ENCODE results near the gene BAHD1.

The BAHD1 gene

GRCh38 chr15:40410476-40410875 is 30.3 kb upstream of the BAHD1 start:
- Histone ChIP-seq H3K27ac (ENCODE audit: insufficient read depth, low read length, poor library complexity, severe bottlenecking) (no peak overlapping the region), H3K4me1 (ENCODE audit: control insufficient read depth, insufficient read depth, low read length, poor library complexity, severe bottlenecking) (peaks cover 8% of the 10 kb centered on the region), H3K27me3 (replicated peaks; ENCODE audit: control insufficient read depth, insufficient read depth, low read length, poor library complexity, severe bottlenecking) (no peaks in the 10 kb centered on the region), H3K36me3 (ENCODE audit: control insufficient read depth, insufficient read depth, low read length) (peaks cover 37% of the 10 kb centered on the region), H3K4me3 (ENCODE audit: insufficient read depth, low read depth, low read length, poor library complexity, severe bottlenecking) (no peak overlapping the region), H3K9me3 (ENCODE audit: control insufficient read depth, low read length) (no peaks in the 10 kb centered on the region)
- no peak for DNase-seq

GRCh38 chr15:40412095-40412759 is 28.5 kb upstream of the BAHD1 start:
- Histone ChIP-seq H3K27ac (ENCODE audit: insufficient read depth, low read length, poor library complexity, severe bottlenecking) (no peak overlapping the region), H3K9me3 (ENCODE audit: control insufficient read depth, low read length) (no peaks in the 10 kb centered on the region), H3K4me1 (ENCODE audit: control insufficient read depth, insufficient read depth, low read length, poor library complexity, severe bottlenecking) (no peaks in the 10 kb centered on the region), H3K4me3 (ENCODE audit: insufficient read depth, low read depth, low read length, poor library complexity, severe bottlenecking) (no peak overlapping the region), H3K36me3 (ENCODE audit: control insufficient read depth, insufficient read depth, low read length) (peaks cover 47% of the 10 kb centered on the region), H3K27me3 (replicated peaks; ENCODE audit: control insufficient read depth, insufficient read depth, low read length, poor library complexity, severe bottlenecking) (no peaks in the 10 kb centered on the region)
- no peak for DNase-seq

GRCh38 chr15:40413036-40413435 is 27.7 kb upstream of the BAHD1 start:
- H3K4me3 ChIP-seq (ENCODE audit: insufficient read depth, low read depth, low read length, poor library complexity, severe bottlenecking) = no peak overlapping the region
- no peaks in the 10 kb centered on the region for H3K9me3 ChIP-seq (ENCODE audit: control insufficient read depth, low read length)
- DNase-seq = no peak
- no peaks in the 10 kb centered on the region for H3K4me1 ChIP-seq (ENCODE audit: control insufficient read depth, insufficient read depth, low read length, poor library complexity, severe bottlenecking)
- H3K36me3 ChIP-seq (ENCODE audit: control insufficient read depth, insufficient read depth, low read length) = peaks cover 47% of the 10 kb centered on the region
- no peak overlapping the region for H3K27ac ChIP-seq (ENCODE audit: insufficient read depth, low read length, poor library complexity, severe bottlenecking)
- no peaks in the 10 kb centered on the region for H3K27me3 ChIP-seq (replicated peaks; ENCODE audit: control insufficient read depth, insufficient read depth, low read length, poor library complexity, severe bottlenecking)

GRCh38 chr15:40414816-40415215 is 25.9 kb upstream of the BAHD1 start:
- Histone ChIP-seq H3K4me1 (ENCODE audit: control insufficient read depth, insufficient read depth, low read length, poor library complexity, severe bottlenecking) (no peaks in the 10 kb centered on the region), H3K9me3 (ENCODE audit: control insufficient read depth, low read length) (no peaks in the 10 kb centered on the region), H3K27me3 (replicated peaks; ENCODE audit: control insufficient read depth, insufficient read depth, low read length, poor library complexity, severe bottlenecking) (no peaks in the 10 kb centered on the region), H3K36me3 (ENCODE audit: control insufficient read depth, insufficient read depth, low read length) (peaks cover 47% of the 10 kb centered on the region), H3K27ac (ENCODE audit: insufficient read depth, low read length, poor library complexity, severe bottlenecking) (no peak overlapping the region), H3K4me3 (ENCODE audit: insufficient read depth, low read depth, low read length, poor library complexity, severe bottlenecking) (no peak overlapping the region)
- no peak for DNase-seq

GRCh38 chr15:40415226-40415625 is 25.5 kb upstream of the BAHD1 start:
- H3K4me3 ChIP-seq (ENCODE audit: insufficient read depth, low read depth, low read length, poor library complexity, severe bottlenecking) = no peak overlapping the region
- H3K27me3 ChIP-seq (replicated peaks; ENCODE audit: control insufficient read depth, insufficient read depth, low read length, poor library complexity, severe bottlenecking) = no peaks in the 10 kb centered on the region
- no peak overlapping the region for H3K27ac ChIP-seq (ENCODE audit: insufficient read depth, low read length, poor library complexity, severe bottlenecking)
- peaks cover 44% of the 10 kb centered on the region for H3K36me3 ChIP-seq (ENCODE audit: control insufficient read depth, insufficient read depth, low read length)
- no peaks in the 10 kb centered on the region for H3K4me1 ChIP-seq (ENCODE audit: control insufficient read depth, insufficient read depth, low read length, poor library complexity, severe bottlenecking)
- DNase-seq = no peak
- H3K9me3 ChIP-seq (ENCODE audit: control insufficient read depth, low read length) = no peaks in the 10 kb centered on the region

- H3K27me3 ChIP-seq (replicated peaks; ENCODE audit: control insufficient read depth, insufficient read depth, low read length, poor library complexity, severe bottlenecking) = no peaks in the 10 kb centered on the region
- no peaks in the 10 kb centered on the region for H3K9me3 ChIP-seq (ENCODE audit: control insufficient read depth, low read length)
- peaks cover 35% of the 10 kb centered on the region for H3K36me3 ChIP-seq (ENCODE audit: control insufficient read depth, insufficient read depth, low read length)
- no peak for DNase-seq
- H3K27ac ChIP-seq (ENCODE audit: insufficient read depth, low read length, poor library complexity, severe bottlenecking) = no peak overlapping the region
- no peak overlapping the region for H3K4me3 ChIP-seq (ENCODE audit: insufficient read depth, low read depth, low read length, poor library complexity, severe bottlenecking)
- H3K4me1 ChIP-seq (ENCODE audit: control insufficient read depth, insufficient read depth, low read length, poor library complexity, severe bottlenecking) = no peaks in the 10 kb centered on the region
These were observed 24.7 kb upstream of the BAHD1 start for GRCh38 chr15:40416056-40416455.

- DNase-seq = no peak
- Histone ChIP-seq H3K27me3 (replicated peaks; ENCODE audit: control insufficient read depth, insufficient read depth, low read length, poor library complexity, severe bottlenecking) (no peaks in the 10 kb centered on the region), H3K4me3 (ENCODE audit: insufficient read depth, low read depth, low read length, poor library complexity, severe bottlenecking) (no peak overlapping the region), H3K4me1 (ENCODE audit: control insufficient read depth, insufficient read depth, low read length, poor library complexity, severe bottlenecking) (peaks cover 6% of the 10 kb centered on the region), H3K9me3 (ENCODE audit: control insufficient read depth, low read length) (no peaks in the 10 kb centered on the region), H3K27ac (ENCODE audit: insufficient read depth, low read length, poor library complexity, severe bottlenecking) (no peak overlapping the region), H3K36me3 (ENCODE audit: control insufficient read depth, insufficient read depth, low read length) (peaks cover 23% of the 10 kb centered on the region)
These were observed 22.6 kb upstream of the BAHD1 start for GRCh38 chr15:40418126-40418525.

- Histone ChIP-seq H3K9me3 (ENCODE audit: control insufficient read depth, low read length) (no peaks in the 10 kb centered on the region), H3K27ac (ENCODE audit: insufficient read depth, low read length, poor library complexity, severe bottlenecking) (no peak overlapping the region), H3K27me3 (replicated peaks; ENCODE audit: control insufficient read depth, insufficient read depth, low read length, poor library complexity, severe bottlenecking) (no peaks in the 10 kb centered on the region), H3K4me1 (ENCODE audit: control insufficient read depth, insufficient read depth, low read length, poor library complexity, severe bottlenecking) (peaks cover 6% of the 10 kb centered on the region), H3K4me3 (ENCODE audit: insufficient read depth, low read depth, low read length, poor library complexity, severe bottlenecking) (no peak overlapping the region), H3K36me3 (ENCODE audit: control insufficient read depth, insufficient read depth, low read length) (peaks cover 12% of the 10 kb centered on the region)
- DNase-seq = no peak
These were observed 20.6 kb upstream of the BAHD1 start for GRCh38 chr15:40420071-40420713.

- Histone ChIP-seq H3K27ac (ENCODE audit: insufficient read depth, low read length, poor library complexity, severe bottlenecking) (no peak overlapping the region), H3K36me3 (ENCODE audit: control insufficient read depth, insufficient read depth, low read length) (peaks cover 6% of the 10 kb centered on the region), H3K27me3 (replicated peaks; ENCODE audit: control insufficient read depth, insufficient read depth, low read length, poor library complexity, severe bottlenecking) (no peaks in the 10 kb centered on the region), H3K9me3 (ENCODE audit: control insufficient read depth, low read length) (no peaks in the 10 kb centered on the region), H3K4me3 (ENCODE audit: insufficient read depth, low read depth, low read length, poor library complexity, severe bottlenecking) (no peak overlapping the region), H3K4me1 (ENCODE audit: control insufficient read depth, insufficient read depth, low read length, poor library complexity, severe bottlenecking) (peaks cover 6% of the 10 kb centered on the region)
- DNase-seq = no peak
These were observed 20.0 kb upstream of the BAHD1 start for GRCh38 chr15:40420793-40421192.

- Histone ChIP-seq H3K27ac (ENCODE audit: insufficient read depth, low read length, poor library complexity, severe bottlenecking) (no peak overlapping the region), H3K36me3 (ENCODE audit: control insufficient read depth, insufficient read depth, low read length) (no peaks in the 10 kb centered on the region), H3K27me3 (replicated peaks; ENCODE audit: control insufficient read depth, insufficient read depth, low read length, poor library complexity, severe bottlenecking) (no peaks in the 10 kb centered on the region), H3K9me3 (ENCODE audit: control insufficient read depth, low read length) (no peaks in the 10 kb centered on the region), H3K4me3 (ENCODE audit: insufficient read depth, low read depth, low read length, poor library complexity, severe bottlenecking) (no peak overlapping the region), H3K4me1 (ENCODE audit: control insufficient read depth, insufficient read depth, low read length, poor library complexity, severe bottlenecking) (peaks cover 6% of the 10 kb centered on the region)
- peak; percentile 53 to 67 (median 55) for DNase-seq
These were observed 19.3 kb upstream of the BAHD1 start for GRCh38 chr15:40421246-40422157.

Data from effector memory CD4-positive, alpha-beta T cell (primary cell).